Left ventricle myocardium inferior (tissue), 1 donor: Measurements from ENCODE around the gene NFIC. TPM values are rescaled to one million over a fixed set of nuclear protein-coding genes. Genes with fewer than 3 reads are reported as not detected.

Source experiments
- DNase-seq: peaks from one replicate; pipeline ENCODE4 v3.0.0-alpha.2; 2020
- H3K27ac ChIP-seq: fragments of 200-600 bp; replicated peaks from 2 replicates; pipeline ENCODE4 v1.8.0; 2021
- H3K27me3 ChIP-seq: fragments of 200-600 bp; 2 replicates; pipeline ENCODE4 v1.8.0; 2021; ENCODE audit warnings: low read depth
- H3K36me3 ChIP-seq: fragments of 200-600 bp; 2 replicates; pipeline ENCODE4 v1.8.0; 2021
- H3K4me1 ChIP-seq: fragments of 200-600 bp; 2 replicates; pipeline ENCODE4 v1.8.0; 2021
- H3K4me3 ChIP-seq: fragments of 200-600 bp; 2 replicates; pipeline ENCODE4 v1.8.0; 2021; ENCODE audit warnings: mild to moderate bottlenecking, moderate library complexity
- H3K9me3 ChIP-seq: fragments of 200-600 bp; replicated peaks from 2 replicates; pipeline ENCODE4 v1.8.0; 2021
- CTCF ChIP-seq: fragments of 200-600 bp; IDR thresholded peaks from 2 replicates; pipeline ENCODE4 v1.8.0; 2021; ENCODE audit warnings: antibody characterized with exemption, mild to moderate bottlenecking, borderline replicate concordance
- intact Hi-C: fragments of 100-400 bp; cut with micrococcal nuclease; formaldehyde crosslinking; loops from one replicate; pipeline ENCODE4 v1.11.0; 2022
- total RNA-seq: library from RNA; stranded (reverse); fragmentation: NEBNext Ultra II Directional; extraction: Animal tissue kit (Norgen Biotek cat#: 25700); gene quantifications from one replicate; pipeline ENCODE4 v1.2.1, GENCODE V29; 2021
- donor health status: DM: no; HTN: yes; CAD: no; lungs with severe emphysema.

Gene NFIC
- total RNA-seq, 1 donor from 2014 or later: 145 TPM

- no peak for TF ChIP-seq CTCF
- H3K27me3 ChIP-seq: no peaks in the 10 kb centered on the region
- peak overlapping the region; percentile 98 for H3K27ac ChIP-seq
- no peak overlapping the region for H3K4me3 ChIP-seq
- intact Hi-C loops: loop anchor here (10.0 kb wide), 1 partner anchor 89 kb away; no protein-coding TSS in a partner anchor
- peak; percentile 66 for DNase-seq
- H3K9me3 ChIP-seq: no peaks in the 10 kb centered on the region
- H3K36me3 ChIP-seq: no peaks in the 10 kb centered on the region
- H3K4me1 ChIP-seq: peaks cover 45% of the 10 kb centered on the region
Observed at GRCh38 chr19:3335431-3336350, 30.7 kb upstream of the NFIC start.

DNA sequence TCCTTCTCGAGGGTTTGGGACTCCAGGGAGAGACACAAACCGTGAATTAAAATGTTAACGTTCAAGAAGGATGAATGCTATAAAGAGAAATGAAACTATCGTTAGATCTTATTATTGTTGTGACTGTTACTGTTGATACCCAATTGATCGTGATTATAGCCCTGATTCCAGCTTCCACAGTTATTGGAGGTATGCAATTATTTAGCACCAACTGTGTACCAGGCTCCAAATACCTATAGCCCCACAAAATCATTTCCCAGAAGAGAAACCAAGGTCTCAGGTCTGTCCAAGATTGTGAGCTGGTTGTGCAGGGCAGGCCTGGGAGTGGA is 30.1 kb upstream of the NFIC start:
- intact Hi-C loops: loop anchor here (10.0 kb wide), 1 partner anchor 88 kb away; no protein-coding TSS in a partner anchor
- Histone ChIP-seq H3K4me1 (peaks cover 45% of the 10 kb centered on the region), H3K9me3 (no peaks in the 10 kb centered on the region), H3K27ac (peak overlapping the region; percentile 98), H3K27me3 (no peaks in the 10 kb centered on the region), H3K4me3 (no peak overlapping the region), H3K36me3 (no peaks in the 10 kb centered on the region)
- no peak for DNase-seq
- no peak for TF ChIP-seq CTCF

DNA sequence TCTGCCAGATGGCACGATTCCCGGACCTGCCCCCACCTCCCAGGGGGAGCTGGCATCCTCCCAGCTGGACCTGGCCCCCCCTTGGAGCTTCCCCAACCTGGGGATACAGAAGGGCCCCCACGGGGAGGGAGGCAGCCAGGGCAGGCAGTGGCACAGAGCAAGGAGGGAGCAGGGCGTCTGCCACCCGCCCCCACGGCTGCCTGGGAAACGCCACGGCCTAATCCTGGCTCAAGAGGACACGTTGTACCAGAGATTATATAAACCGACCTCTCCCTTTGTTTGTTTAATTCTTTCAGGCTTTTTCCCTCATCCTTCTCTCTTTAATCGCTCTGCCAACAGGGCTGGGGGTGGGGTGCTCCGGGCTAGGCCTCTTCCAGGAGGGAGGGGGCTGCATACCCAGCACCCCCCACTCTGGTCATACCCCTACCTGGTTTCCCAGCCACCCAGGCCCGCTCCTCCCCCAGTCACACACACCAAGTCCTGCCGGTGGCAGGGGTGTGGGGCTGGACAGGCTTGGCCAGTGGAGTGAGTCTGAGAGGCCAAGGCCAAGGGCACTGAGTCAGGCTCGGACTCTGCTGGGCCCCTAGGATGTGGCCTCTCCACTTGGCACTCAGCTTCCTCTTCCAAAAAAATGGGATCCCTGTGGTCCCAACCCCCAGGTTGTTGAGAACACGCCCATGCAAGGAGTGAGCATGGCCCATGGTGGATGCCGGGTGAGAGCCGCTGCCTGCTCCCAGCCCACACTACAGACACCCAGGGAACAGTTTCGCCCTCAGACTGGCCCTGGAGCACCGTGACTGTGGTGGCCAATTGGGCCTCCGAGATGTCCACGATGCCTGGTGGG is 29.5 kb upstream of the NFIC start:
- TF ChIP-seq CTCF: no peak
- H3K27me3 ChIP-seq: no peaks in the 10 kb centered on the region
- H3K4me3 ChIP-seq: no peak overlapping the region
- DNase-seq: peak; percentile 90
- H3K9me3 ChIP-seq: no peaks in the 10 kb centered on the region
- peak overlapping the region; percentile 98 for H3K27ac ChIP-seq
- peaks cover 45% of the 10 kb centered on the region for H3K4me1 ChIP-seq
- intact Hi-C loops: loop anchor here (10.0 kb wide), 1 partner anchor 88 kb away; no protein-coding TSS in a partner anchor
- H3K36me3 ChIP-seq: no peaks in the 10 kb centered on the region

DNA sequence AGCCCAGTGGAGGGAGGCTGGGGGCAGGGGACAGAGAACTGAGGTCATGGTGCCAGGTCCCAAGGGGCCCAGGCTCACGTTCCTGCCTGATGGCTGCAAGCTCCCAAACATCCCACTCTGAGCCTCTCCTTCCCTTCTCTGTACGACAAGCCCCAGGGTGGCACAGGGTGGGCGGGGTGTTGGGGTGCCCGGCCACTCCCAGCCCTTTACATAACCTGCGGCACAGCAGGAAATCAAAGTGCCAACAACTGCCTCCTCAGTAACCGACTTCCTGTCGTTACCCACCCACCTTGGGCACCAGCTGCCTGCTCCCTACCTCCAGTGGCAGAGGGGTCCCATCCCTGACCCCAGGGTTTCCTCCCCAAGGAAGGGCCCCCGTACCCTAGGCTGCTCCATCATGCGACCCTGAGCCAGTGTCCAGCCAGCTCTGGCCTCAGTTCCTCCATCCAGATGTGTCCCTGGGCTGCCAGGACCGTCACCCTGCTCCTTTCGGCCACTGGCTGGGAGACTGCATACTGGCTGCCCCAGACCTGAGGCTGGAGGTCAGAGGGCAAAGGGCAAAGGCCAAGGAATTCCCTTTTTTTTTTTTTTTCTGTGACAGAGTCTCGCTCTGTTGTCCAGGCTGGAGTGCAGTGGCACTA is 27.7 kb upstream of the NFIC start:
- Histone ChIP-seq H3K4me3 (no peak overlapping the region), H3K36me3 (no peaks in the 10 kb centered on the region), H3K27ac (peak overlapping the region; percentile 98), H3K27me3 (no peaks in the 10 kb centered on the region), H3K9me3 (no peaks in the 10 kb centered on the region), H3K4me1 (peaks cover 55% of the 10 kb centered on the region)
- TF ChIP-seq CTCF: no peak
- intact Hi-C loops: loop anchor here (10.0 kb wide), 1 partner anchor 86 kb away; no protein-coding TSS in a partner anchor
- peak; percentile 32 for DNase-seq

- DNase-seq: no peak
- TF ChIP-seq CTCF: no peak
- H3K9me3 ChIP-seq: no peaks in the 10 kb centered on the region
- no peak overlapping the region for H3K4me3 ChIP-seq
- no peaks in the 10 kb centered on the region for H3K27me3 ChIP-seq
- no peak overlapping the region for H3K27ac ChIP-seq
- peaks cover 48% of the 10 kb centered on the region for H3K4me1 ChIP-seq
- intact Hi-C loops: no loop called here
- no peaks in the 10 kb centered on the region for H3K36me3 ChIP-seq
Observed at GRCh38 chr19:3340340-3340739, 26.0 kb upstream of the NFIC start.
